Smooth muscle cell (in vitro differentiated cells): ENCODE measurements around the gene BAZ2A. TPM values are rescaled to one million over a fixed set of nuclear protein-coding genes. Genes with fewer than 3 reads are reported as not detected.

Source experiments
- DNase-seq: peaks from one replicate; lab custom pipeline; 2025; ENCODE audit not compliant: unreplicated experiment; lab: John Stamatoyannopoulos, UW
- H2AFZ ChIP-seq: fragments of 200-600 bp; sonication (generic); 2 replicates; pipeline ENCODE4 v1.6.0; 2016; ENCODE audit warnings: antibody characterized with exemption, low read depth, mild to moderate bottlenecking
- H3F3A ChIP-seq: fragments of 200-600 bp; sonication (generic); 2 replicates; pipeline ENCODE4 v1.6.0; 2017; ENCODE audit warnings: antibody characterized with exemption, low read depth
- H3K27ac ChIP-seq: fragments of 200-600 bp; sonication (generic); 2 replicates; pipeline ENCODE4 v1.5.1; 2016; ENCODE audit warnings: low read depth, mild to moderate bottlenecking
- H3K27me3 ChIP-seq: fragments of 200-600 bp; sonication (generic); 2 replicates; pipeline ENCODE4 v1.6.1; 2016; ENCODE audit warnings: low read depth, mild to moderate bottlenecking
- H3K36me3 ChIP-seq: fragments of 200-600 bp; sonication (generic); 2 replicates; pipeline ENCODE4 v1.5.1; 2016; ENCODE audit warnings: low read depth
- H3K4me1 ChIP-seq: fragments of 200-600 bp; sonication (generic); 2 replicates; pipeline ENCODE4 v1.5.1; 2016; ENCODE audit warnings: low read depth
- H3K4me2 ChIP-seq: fragments of 200-600 bp; sonication (generic); 2 replicates; pipeline ENCODE4 v1.6.0; 2016; ENCODE audit warnings: mild to moderate bottlenecking
- H3K4me3 ChIP-seq: fragments of 200-600 bp; sonication (generic); 2 replicates; pipeline ENCODE4 v1.5.1; 2016; ENCODE audit warnings: mild to moderate bottlenecking
- H3K79me2 ChIP-seq: fragments of 200-600 bp; sonication (generic); 2 replicates; pipeline ENCODE4 v1.6.0; 2016; ENCODE audit warnings: low read depth, mild to moderate bottlenecking
- H3K9ac ChIP-seq: fragments of 200-600 bp; sonication (generic); 2 replicates; pipeline ENCODE4 v1.6.0; 2016; ENCODE audit warnings: low read depth
- H3K9me3 ChIP-seq: fragments of 200-600 bp; sonication (generic); replicated peaks from 2 replicates; pipeline ENCODE4 v1.5.1; 2016; ENCODE audit warnings: low read depth
- H4K20me1 ChIP-seq: fragments of 200-600 bp; sonication (generic); 2 replicates; pipeline ENCODE4 v1.6.0; 2016; ENCODE audit warnings: low read depth
- WGBS: methylation state at CpG from one replicate; pipeline ENCODE4 v1.1.7; 2016; ENCODE audit warnings: low lambda C conversion rate; 5-methylcytosine and 5-hydroxymethylcytosine counted together
- polyA plus RNA-seq: library from polyadenylated mRNA; unstranded; fragments of >200 nt; fragmentation: Nextera tagmentation; extraction: Ambion mirVana; gene quantifications from 2 replicates; pipeline ENCODE4 v1.2.1, GENCODE V29; 2016
- small RNA-seq: library from RNA; depleted of rRNA; stranded (forward); fragments of <200 nt; gene quantifications from one replicate; pipeline ENCODE3, GENCODE V24; 2014
- total RNA-seq: library from RNA; depleted of rRNA; stranded (reverse); fragments of >200 nt; gene quantifications from 2 replicates; pipeline ENCODE4 v1.2.3, GENCODE V29; 2014
- TF ChIP-seq, protein P1 (sequence below): fragments of 200-600 bp; sonication (generic); IDR thresholded peaks from 2 replicates; pipeline ENCODE4 v1.5.1; 2017; ENCODE audit warnings: borderline replicate concordance, mild to moderate bottlenecking, antibody characterized with exemption; ENCODE audit not compliant: insufficient read depth, poor library complexity, severe bottlenecking

BAZ2A gene
- total and polyA plus RNA-seq, 2 experiments from 2014 or later, result 26.2 to 34.1 TPM

DNA sequence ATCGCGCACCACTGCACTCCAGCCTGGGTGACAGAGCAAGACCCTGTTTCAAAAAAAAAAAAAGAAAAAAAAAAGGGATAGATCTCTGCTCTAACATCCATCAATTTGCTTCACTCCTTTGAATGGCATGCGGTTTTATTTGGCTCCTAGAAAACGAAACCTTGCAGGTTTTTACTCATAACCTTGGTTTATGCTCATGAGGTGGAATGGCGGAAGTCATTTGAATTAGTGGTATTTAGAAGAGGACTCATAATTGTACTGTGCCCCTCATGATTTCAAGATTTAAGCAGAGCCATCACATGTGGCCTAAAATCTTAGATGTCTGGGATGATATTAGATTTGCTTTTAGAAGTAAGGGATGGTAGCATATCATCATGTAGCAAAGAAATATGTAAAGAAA lies 79.1 kb downstream of the BAZ2A start:
- Histone ChIP-seq H4K20me1 (peaks cover 93% of the 10 kb centered on the region), H3K79me2 (peaks cover 30% of the 10 kb centered on the region), H3K4me1 (no peaks in the 10 kb centered on the region), H3K4me2 (no peak overlapping the region), H3K27ac (no peak overlapping the region), H3K9ac (no peak overlapping the region), H2AFZ (no peak overlapping the region), H3K4me3 (no peak overlapping the region), H3K36me3 (no peaks in the 10 kb centered on the region), H3K9me3 (no peaks in the 10 kb centered on the region), H3K27me3 (no peaks in the 10 kb centered on the region), H3F3A (no peaks in the 10 kb centered on the region)
- DNase-seq, result no peak
- WGBS, result 92% methylated on average over 5 of the region's 5 CpGs
- TF ChIP-seq, protein P1, sequence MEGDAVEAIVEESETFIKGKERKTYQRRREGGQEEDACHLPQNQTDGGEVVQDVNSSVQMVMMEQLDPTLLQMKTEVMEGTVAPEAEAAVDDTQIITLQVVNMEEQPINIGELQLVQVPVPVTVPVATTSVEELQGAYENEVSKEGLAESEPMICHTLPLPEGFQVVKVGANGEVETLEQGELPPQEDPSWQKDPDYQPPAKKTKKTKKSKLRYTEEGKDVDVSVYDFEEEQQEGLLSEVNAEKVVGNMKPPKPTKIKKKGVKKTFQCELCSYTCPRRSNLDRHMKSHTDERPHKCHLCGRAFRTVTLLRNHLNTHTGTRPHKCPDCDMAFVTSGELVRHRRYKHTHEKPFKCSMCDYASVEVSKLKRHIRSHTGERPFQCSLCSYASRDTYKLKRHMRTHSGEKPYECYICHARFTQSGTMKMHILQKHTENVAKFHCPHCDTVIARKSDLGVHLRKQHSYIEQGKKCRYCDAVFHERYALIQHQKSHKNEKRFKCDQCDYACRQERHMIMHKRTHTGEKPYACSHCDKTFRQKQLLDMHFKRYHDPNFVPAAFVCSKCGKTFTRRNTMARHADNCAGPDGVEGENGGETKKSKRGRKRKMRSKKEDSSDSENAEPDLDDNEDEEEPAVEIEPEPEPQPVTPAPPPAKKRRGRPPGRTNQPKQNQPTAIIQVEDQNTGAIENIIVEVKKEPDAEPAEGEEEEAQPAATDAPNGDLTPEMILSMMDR, result no peak

GRCh38 chr12:56546680-56547079 lies 83.4 kb downstream of the BAZ2A start:
- DNase-seq, result no peak
- Histone ChIP-seq H3F3A (no peaks in the 10 kb centered on the region), H4K20me1 (peaks cover 85% of the 10 kb centered on the region), H3K79me2 (peaks cover 18% of the 10 kb centered on the region), H2AFZ (no peak overlapping the region), H3K4me1 (no peaks in the 10 kb centered on the region), H3K27ac (no peak overlapping the region), H3K4me2 (no peak overlapping the region), H3K9ac (no peak overlapping the region), H3K36me3 (no peaks in the 10 kb centered on the region), H3K27me3 (no peaks in the 10 kb centered on the region), H3K4me3 (no peak overlapping the region), H3K9me3 (no peaks in the 10 kb centered on the region)
- TF ChIP-seq, protein P1, result no peak
- 93% methylated on average over 5 of the region's 5 CpGs for WGBS

Small RNAs within 50 kb of the gene (small RNA-seq; reads per million reads assigned to genes)
- not detected for gene RN7SL809P
- gene RNU6-343P, result not detected
- gene SNORD59A, result 10,871 reads per million, percentile 100 among the genes with 10 or more reads in this experiment

Other genes with a start within 250 kb of the BAZ2A start
- 6.3 and 7.2 TPM in 2 replicates for gene TIMELESS, start 180.9 kb downstream of the BAZ2A start, total RNA-seq
- 9.9 and 11.7 TPM in 2 replicates for gene TIMELESS, start 180.9 kb downstream of the BAZ2A start, polyA plus RNA-seq
- not detected in 2 replicates for gene MIP, start 175.7 kb downstream of the BAZ2A start, total RNA-seq
- gene MIP, start 175.7 kb downstream of the BAZ2A start, polyA plus RNA-seq, result 0.19 TPM in 1 of 2 replicates, not detected in the other
- gene SPRYD4, start 161.7 kb downstream of the BAZ2A start, total RNA-seq, result 1.0 and 1.1 TPM in 2 replicates
- gene SPRYD4, start 161.7 kb downstream of the BAZ2A start, polyA plus RNA-seq, result 0.71 and 1.6 TPM in 2 replicates
- 0.09 and 0.76 TPM in 2 replicates for gene GLS2, start 142.2 kb downstream of the BAZ2A start, total RNA-seq
- gene GLS2, start 142.2 kb downstream of the BAZ2A start, polyA plus RNA-seq, result 0.37 and 1.8 TPM in 2 replicates
- gene RBMS2, start 108.5 kb downstream of the BAZ2A start, total RNA-seq, result 20.6 and 24.7 TPM in 2 replicates
- gene RBMS2, start 108.5 kb downstream of the BAZ2A start, polyA plus RNA-seq, result 14.5 and 16.8 TPM in 2 replicates
- gene ATP5F1B, start 15.7 kb upstream of the BAZ2A start, total RNA-seq, result 489 and 498 TPM in 2 replicates
- gene ATP5F1B, start 15.7 kb upstream of the BAZ2A start, polyA plus RNA-seq, result 953 and 954 TPM in 2 replicates
- 128 TPM in 2 replicates for gene PTGES3, start 58.0 kb upstream of the BAZ2A start, total RNA-seq
- 160 and 165 TPM in 2 replicates for gene PTGES3, start 58.0 kb upstream of the BAZ2A start, polyA plus RNA-seq
- 906 and 1,062 TPM in 2 replicates for gene NACA, start 95.0 kb upstream of the BAZ2A start, total RNA-seq
- 625 and 713 TPM in 2 replicates for gene NACA, start 95.0 kb upstream of the BAZ2A start, polyA plus RNA-seq
- 12.7 and 16.9 TPM in 2 replicates for gene PRIM1, start 122.0 kb upstream of the BAZ2A start, total RNA-seq
- 3.6 and 7.0 TPM in 2 replicates for gene PRIM1, start 122.0 kb upstream of the BAZ2A start, polyA plus RNA-seq
- gene HSD17B6, start 133.0 kb upstream of the BAZ2A start, total RNA-seq, result 8.9 and 14.8 TPM in 2 replicates
- 12.9 and 14.1 TPM in 2 replicates for gene HSD17B6, start 133.0 kb upstream of the BAZ2A start, polyA plus RNA-seq